Keratinocyte (primary cell): ENCODE measurements around the gene CLSTN1. TPM values are rescaled to one million over a fixed set of nuclear protein-coding genes. Genes with fewer than 3 reads are reported as not detected.
"Not testable (repeated sequence)": the region's sequence is repeated elsewhere in the genome, so short reads cannot be mapped to it uniquely, and the experiment has no call there.

ENCODE experiments used
- DNase-seq: peaks from one replicate; pipeline ENCODE4 v3.0.0-alpha.2; 2011; ENCODE audit warnings: low read depth, missing footprints, low spot score
- FAIRE-seq: peaks from 2 replicates; lab custom pipeline; 2011; peaks lifted over from hg19 to GRCh38; lab: Jason Lieb, UNC
- H2AFZ ChIP-seq: 2 replicates; pipeline ENCODE4 v1.6.0; 2012; ENCODE audit warnings: low read length, control low read depth, inconsistent platforms; ENCODE audit not compliant: control insufficient read depth
- H3K27ac ChIP-seq: 2 replicates; pipeline ENCODE4 v1.5.1; 2011; ENCODE audit warnings: low read length; ENCODE audit not compliant: control insufficient read depth, insufficient read depth
- H3K27me3 ChIP-seq: 3 replicates; pipeline ENCODE4 v1.6.0; 2011; ENCODE audit warnings: low read length; ENCODE audit not compliant: control insufficient read depth, insufficient read depth; ENCODE audit errors: extremely low read depth
- H3K36me3 ChIP-seq, 2 experiments: 2 replicates in 1 of 2; 3 replicates in 1 of 2; pipeline ENCODE4 v1.5.1; 2011; ENCODE audit warnings: low read length in 2 of 2, mild to moderate bottlenecking in 1 of 2; ENCODE audit not compliant: control insufficient read depth in 2 of 2, insufficient read depth in 2 of 2; ENCODE audit errors: extremely low read depth in 1 of 2
- H3K4me1 ChIP-seq: 3 replicates; pipeline ENCODE4 v1.5.1; 2011; ENCODE audit warnings: low read length; ENCODE audit not compliant: control insufficient read depth, insufficient read depth; ENCODE audit errors: extremely low read depth
- H3K4me2 ChIP-seq: 3 replicates; pipeline ENCODE4 v1.6.0; 2011; ENCODE audit warnings: low read depth, low read length; ENCODE audit not compliant: control insufficient read depth, insufficient read depth; ENCODE audit errors: extremely low read depth
- H3K4me3 ChIP-seq, 3 experiments: fragments of 200-600 bp in 1 of 3; sonication (generic) in 1 of 3; 2 replicates in 2 of 3; 3 replicates in 1 of 3; pipeline ENCODE4 v1.5.1; 2011 to 2016; ENCODE audit warnings: low read length in 3 of 3, mild to moderate bottlenecking in 3 of 3, control low read depth in 2 of 3, inconsistent platforms in 1 of 3, low read depth in 1 of 3, mixed read lengths in 1 of 3, mixed run types in 1 of 3, moderate library complexity in 1 of 3; ENCODE audit not compliant: control insufficient read depth in 2 of 3, insufficient read depth in 2 of 3; ENCODE audit errors: extremely low read depth in 1 of 3
- H3K79me2 ChIP-seq: 2 replicates; pipeline ENCODE4 v1.6.0; 2012; ENCODE audit warnings: low read length; ENCODE audit not compliant: control insufficient read depth, insufficient read depth
- H3K9ac ChIP-seq: 3 replicates; pipeline ENCODE4 v1.6.0; 2011; ENCODE audit warnings: low read length; ENCODE audit not compliant: control insufficient read depth, insufficient read depth; ENCODE audit errors: extremely low read depth
- H3K9me1 ChIP-seq: 3 replicates; pipeline ENCODE4 v1.6.0; 2011; ENCODE audit warnings: low read length; ENCODE audit not compliant: control insufficient read depth, insufficient read depth; ENCODE audit errors: extremely low read depth
- H3K9me3 ChIP-seq: 2 replicates; pipeline ENCODE4 v1.5.1; 2012; ENCODE audit warnings: low read depth, low read length; ENCODE audit not compliant: control insufficient read depth
- H4K20me1 ChIP-seq: 3 replicates; pipeline ENCODE4 v1.6.0; 2011; ENCODE audit warnings: low read length; ENCODE audit not compliant: control insufficient read depth, insufficient read depth; ENCODE audit errors: extremely low read depth
- CTCF ChIP-seq, 3 experiments: IDR thresholded peaks in 1 of 3; conservative IDR thresholded peaks in 1 of 3; optimal IDR thresholded peaks in 1 of 3; 2 replicates in 2 of 3; 3 replicates in 1 of 3; pipeline versions ENCODE3 to v1.5.1; 2011; ENCODE audit warnings: low read length in 3 of 3, mild to moderate bottlenecking in 3 of 3, moderate library complexity in 2 of 3, control low read depth in 1 of 3, inconsistent platforms in 1 of 3; ENCODE audit not compliant: insufficient read depth in 2 of 3; ENCODE audit errors: extremely low read depth in 1 of 3
- EZH2 ChIP-seq: IDR thresholded peaks from one replicate; pipeline ENCODE4 v1.6.1; 2012; ENCODE audit warnings: inconsistent platforms, mild to moderate bottlenecking, low read length, moderate library complexity
- dilution Hi-C: fragments of 300-500 bp; cut with MboI; formaldehyde crosslinking; loops from one replicate; pipeline ENCODE4 v1.7.0; 2020; ENCODE audit warnings: low sequenced_read_pairs; ENCODE audit not compliant: extremely low pct_ligation_motif_present
- polyA plus RNA-seq, 5 experiments: library from polyadenylated mRNA; depleted of rRNA in 3 of 5; stranded (reverse) in 3 of 5; stranded (forward) in 1 of 5; unstranded in 1 of 5; fragments of >200 nt; gene quantifications; 1 replicate in 1 of 5; 2 replicates in 3 of 5; 3 replicates in 1 of 5; pipeline versions ENCODE4 v1.2.1 to v1.2.3, GENCODE V29; 2011 to 2012; ENCODE audit warnings: missing spikeins in 2 of 5, low read depth in 1 of 5, low replicate concordance in 1 of 5

The CLSTN1 gene
- polyA plus RNA-seq, 1 donor (not counting 4 experiments of a cell fraction or from before 2014, with no cell fraction given): 90.3 TPM

GRCh38 chr1:9803003-9803918, 20.5 kb downstream of the CLSTN1 start:
- H3K27ac ChIP-seq: not testable (repeated sequence)

DNA sequence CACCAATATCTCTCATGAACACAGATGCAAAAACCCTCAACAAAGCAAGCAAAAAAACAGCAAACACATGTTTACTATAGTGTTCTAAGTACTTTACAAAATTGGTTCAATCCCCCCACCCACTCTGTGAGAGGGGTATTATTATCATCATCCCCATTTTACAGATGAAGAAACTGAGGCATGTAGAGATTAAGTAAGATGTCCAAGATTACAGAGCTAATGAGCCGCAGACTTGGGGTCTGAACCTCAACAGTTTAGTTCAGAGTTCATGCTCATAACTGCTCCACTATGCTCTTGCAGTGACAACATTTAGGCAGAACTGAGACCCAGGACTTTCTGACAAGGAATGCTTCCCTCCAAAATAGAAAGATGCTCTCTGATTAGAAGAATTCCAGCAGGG, 21.9 kb downstream of the CLSTN1 start:
- H3K27ac ChIP-seq: no peak overlapping the region
- H3K4me3 ChIP-seq: no peak overlapping the region
- no peak overlapping the region for H2AFZ ChIP-seq
- no peaks in the 10 kb centered on the region for H3K9me3 ChIP-seq
- peaks cover 31% of the 10 kb centered on the region for H3K4me1 ChIP-seq
- no peak overlapping the region for H3K9ac ChIP-seq
- dilution Hi-C loops: no loop called here
- H3K9me1 ChIP-seq: peaks cover 5% of the 10 kb centered on the region
- no peak for DNase-seq
- no peak overlapping the region for H3K4me2 ChIP-seq
- no peaks in the 10 kb centered on the region for H3K27me3 ChIP-seq
- peaks cover 92% of the 10 kb centered on the region for H3K79me2 ChIP-seq
- no peaks in the 10 kb centered on the region for H3K36me3 ChIP-seq
- no peak for FAIRE-seq
- TF ChIP-seq EZH2 (no peak), CTCF (optimal IDR thresholded peaks at IDR 0.05 in 1 of 3, IDR thresholded peaks at IDR 0.05 in 1 of 3, conservative IDR thresholded peaks at IDR 0.05 in 1 of 3; ENCODE audit: extremely low read depth in 1 of 3, insufficient read depth in 2 of 3, low read length in 3 of 3) (no peak)
- peaks cover 18% of the 10 kb centered on the region for H4K20me1 ChIP-seq

More at GRCh38 chr1:9803003-9803918, 20.5 kb downstream of the CLSTN1 start:
- H3K36me3 ChIP-seq, H3K9me1 ChIP-seq, FAIRE-seq, H3K9ac ChIP-seq, H3K4me2 ChIP-seq, H3K27me3 ChIP-seq, H2AFZ ChIP-seq, dilution Hi-C loops, H3K9me3 ChIP-seq, H3K4me3 ChIP-seq, DNase-seq: not testable (repeated sequence)
- H3K4me1 ChIP-seq: peaks cover 38% of the 10 kb centered on the region
- H3K79me2 ChIP-seq: peaks cover 92% of the 10 kb centered on the region
- peaks cover 19% of the 10 kb centered on the region for H4K20me1 ChIP-seq
